Activated CD8-positive, alpha-beta T cell treated with anti-CD3 and anti-CD28 coated beads for 36 hours (primary cell): Measurements from ENCODE around the gene EPHA6. TPM values are rescaled to one million over a fixed set of nuclear protein-coding genes. Genes with fewer than 3 reads are reported as not detected.

Experiments
- ATAC-seq: fragments of 200-7000 bp; cut with Tn5 transposase; one replicate; pipeline ENCODE4 v1.10.0; 2021; ENCODE audit warnings: mild to moderate bottlenecking, moderate library complexity
- CTCF ChIA-PET: fragments of 350-600 bp; sonication (Branson Sonifier 250); formaldehyde crosslinking; loops from one replicate; lab custom pipeline; 2021; ENCODE audit warnings: antibody characterized with exemption; lab: Charles Lee
- POLR2A ChIA-PET: fragments of 350-600 bp; sonication (Branson Sonifier 250); formaldehyde crosslinking; loops from one replicate; lab custom pipeline; 2021; ENCODE audit warnings: antibody characterized with exemption; lab: Charles Lee
- DNase-seq: peaks from one replicate; pipeline ENCODE4 v3.0.0-alpha.2; 2020
- H3K27ac Mint-ChIP-seq: one replicate; pipeline ENCODE4 v1.8.0; 2021; ENCODE audit warnings: mild to moderate bottlenecking, mixed read lengths
- H3K27me3 Mint-ChIP-seq: one replicate; pipeline ENCODE4 v1.8.0; 2021; ENCODE audit warnings: mixed read lengths
- H3K36me3 Mint-ChIP-seq: one replicate; pipeline ENCODE4 v1.8.0; 2021; ENCODE audit warnings: low read depth, mixed read lengths
- H3K4me1 Mint-ChIP-seq: one replicate; pipeline ENCODE4 v1.8.0; 2021; ENCODE audit warnings: low read depth, mixed read lengths
- H3K4me3 Mint-ChIP-seq: one replicate; pipeline ENCODE4 v1.8.0; 2021; ENCODE audit warnings: mild to moderate bottlenecking, moderate library complexity, mixed read lengths
- H3K9me3 Mint-ChIP-seq: one replicate; pipeline ENCODE4 v1.8.0; 2021; ENCODE audit warnings: mixed read lengths
- CTCF ChIP-seq: fragments of 200-600 bp; IDR thresholded peaks from one replicate; pipeline ENCODE4 v1.8.0; 2022; ENCODE audit warnings: antibody characterized with exemption, mild to moderate bottlenecking
- intact Hi-C: fragments of 100-400 bp; cut with micrococcal nuclease; formaldehyde crosslinking; loops from one replicate; pipeline ENCODE4 v1.10.0; 2022
- total RNA-seq, 2 experiments: library from RNA; stranded (reverse); gene quantifications; one replicate each; pipeline ENCODE4 v1.2.3, GENCODE V29; 2021

EPHA6 gene
- total RNA-seq, 2 experiments from 2014 or later = not detected

- Mint-ChIP-seq H3K4me3 (no peak overlapping the region), H3K27me3 (no peaks in the 10 kb centered on the region), H3K36me3 (no peaks in the 10 kb centered on the region), H3K9me3 (peaks cover 10% of the 10 kb centered on the region), H3K27ac (no peak overlapping the region), H3K4me1 (no peaks in the 10 kb centered on the region)
- CTCF ChIA-PET = no interaction called here
- intact Hi-C loops = no loop called here
- DNase-seq (no peak), ATAC-seq (no peak)
- POLR2A ChIA-PET = no interaction called here
- no peak for TF ChIP-seq CTCF
Measured at GRCh38 chr3:97388774-97389173, 574.4 kb downstream of the EPHA6 start.

- CTCF ChIA-PET = no interaction called here
- intact Hi-C loops = no loop called here
Measured at GRCh38 chr3:97389936-97390335, 575.5 kb downstream of the EPHA6 start.

GRCh38 chr3:97391167-97391566 is 576.8 kb downstream of the EPHA6 start:
- no peaks in the 10 kb centered on the region for H3K27me3 Mint-ChIP-seq
- no peak overlapping the region for H3K27ac Mint-ChIP-seq
- no peak for DNase-seq
- no peak for ATAC-seq
- ChIA-PET POLR2A (no interaction called here), CTCF (no interaction called here)
- intact Hi-C loops = no loop called here
- no peaks in the 10 kb centered on the region for H3K36me3 Mint-ChIP-seq
- no peak for TF ChIP-seq CTCF
- H3K4me1 Mint-ChIP-seq = no peaks in the 10 kb centered on the region
- peaks cover 4% of the 10 kb centered on the region for H3K9me3 Mint-ChIP-seq
- no peak overlapping the region for H3K4me3 Mint-ChIP-seq

More at GRCh38 chr3:97389936-97390335, 575.5 kb downstream of the EPHA6 start:
- Mint-ChIP-seq H3K27me3 (no peaks in the 10 kb centered on the region), H3K4me1 (no peaks in the 10 kb centered on the region), H3K4me3 (no peak overlapping the region), H3K27ac (no peak overlapping the region), H3K9me3 (peaks cover 10% of the 10 kb centered on the region), H3K36me3 (no peaks in the 10 kb centered on the region)
- no peak for ATAC-seq
- POLR2A ChIA-PET = no interaction called here
- no peak for DNase-seq
- no peak for TF ChIP-seq CTCF

- Mint-ChIP-seq H3K4me1 (no peaks in the 10 kb centered on the region), H3K27me3 (no peaks in the 10 kb centered on the region), H3K9me3 (no peaks in the 10 kb centered on the region), H3K27ac (no peak overlapping the region), H3K36me3 (no peaks in the 10 kb centered on the region), H3K4me3 (no peak overlapping the region)
- POLR2A ChIA-PET = no interaction called here
- CTCF ChIA-PET = no interaction called here
- TF ChIP-seq CTCF = no peak
- ATAC-seq = no peak
- intact Hi-C loops = no loop called here
- DNase-seq = no peak
Measured at GRCh38 chr3:97409612-97410011, 595.2 kb downstream of the EPHA6 start.

- Mint-ChIP-seq H3K4me1 (no peaks in the 10 kb centered on the region), H3K27ac (no peak overlapping the region), H3K36me3 (no peaks in the 10 kb centered on the region), H3K27me3 (no peaks in the 10 kb centered on the region), H3K4me3 (no peak overlapping the region), H3K9me3 (peaks cover 3% of the 10 kb centered on the region)
- DNase-seq = no peak
- intact Hi-C loops = no loop called here
- ChIA-PET CTCF (no interaction called here), POLR2A (no interaction called here)
- ATAC-seq = no peak
- TF ChIP-seq CTCF = no peak
Measured at GRCh38 chr3:97421565-97421964, 607.2 kb downstream of the EPHA6 start.
